ENCODE results near the gene SCAF4.

Gene SCAF4

DNA sequence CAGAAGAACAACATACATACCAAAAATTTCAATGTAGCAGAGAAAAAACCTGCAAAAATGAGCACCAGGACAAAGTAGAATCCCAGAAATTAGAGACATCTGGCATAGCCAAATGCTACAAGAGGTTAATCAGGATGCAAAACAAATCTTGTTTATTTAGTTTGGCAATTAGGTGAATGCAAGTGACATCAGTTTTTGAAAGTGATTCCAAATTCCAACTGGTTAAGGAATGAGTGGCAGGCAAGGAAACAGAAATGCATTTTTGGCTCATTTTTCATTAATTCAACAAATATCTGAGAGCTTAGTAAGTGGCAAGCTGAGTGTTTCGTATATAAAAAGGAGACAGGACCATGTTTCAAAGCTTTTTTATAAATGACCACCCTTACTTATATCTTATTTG is 21.3 kb downstream of the SCAF4 start:
- no peak for DNase-seq

DNA sequence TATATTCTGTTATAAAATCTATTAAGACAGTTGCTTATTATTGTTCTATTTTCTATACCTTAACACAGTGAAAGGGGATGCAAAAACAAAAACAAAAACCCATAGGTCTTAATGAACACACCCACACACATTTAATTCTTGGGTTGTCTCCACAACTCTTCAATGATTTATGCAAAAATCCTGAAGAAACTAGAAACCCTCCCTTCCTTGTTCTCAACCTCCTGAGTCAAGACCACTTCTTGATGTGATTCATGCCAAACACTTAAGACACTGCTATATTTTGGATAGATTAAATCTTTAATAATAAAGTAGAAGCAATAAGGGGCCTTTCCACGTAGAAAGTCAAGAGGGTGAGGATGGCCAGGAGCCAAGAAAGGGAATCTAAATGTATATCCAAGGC is 23.4 kb downstream of the SCAF4 start:
- no peak for DNase-seq

DNA sequence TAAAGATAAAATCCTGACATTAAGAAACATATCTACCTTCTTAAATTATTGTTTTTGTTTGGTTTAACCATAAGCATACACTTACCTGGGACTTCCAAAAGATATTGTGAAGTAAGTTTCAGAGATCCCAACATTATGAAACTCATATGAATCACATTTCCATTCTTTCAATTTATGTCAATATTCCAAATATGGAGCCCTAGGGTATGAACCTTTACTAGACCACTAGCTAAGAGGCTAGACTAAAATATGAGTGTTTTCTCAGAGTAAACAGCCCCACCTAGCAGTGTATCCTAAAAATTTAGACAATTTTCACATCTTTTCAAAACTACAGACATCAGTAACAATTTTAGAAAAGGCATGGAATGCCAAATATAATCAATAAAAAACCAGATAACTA is 24.4 kb downstream of the SCAF4 start:
- no peak for DNase-seq

DNA sequence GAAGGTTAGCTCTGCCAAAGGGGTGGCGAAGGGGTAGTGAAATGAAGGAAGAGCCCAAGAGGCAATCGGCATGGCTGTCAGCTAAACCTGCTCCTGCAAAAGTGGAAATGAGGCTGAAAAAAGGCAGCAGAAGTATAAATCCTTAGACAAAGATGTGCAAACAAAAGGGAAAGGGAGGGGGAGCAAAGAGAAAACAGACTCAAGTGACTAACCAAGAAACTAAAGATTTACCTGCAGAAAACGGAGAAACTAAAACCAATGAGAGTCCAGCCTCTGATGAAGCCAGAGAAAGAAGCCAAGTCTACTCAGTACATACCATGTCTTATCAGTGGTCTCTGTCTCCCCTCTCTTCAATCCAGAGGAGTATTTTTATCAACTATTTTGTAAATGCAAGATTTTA is 25.4 kb downstream of the SCAF4 start:
- no peak for DNase-seq

DNA sequence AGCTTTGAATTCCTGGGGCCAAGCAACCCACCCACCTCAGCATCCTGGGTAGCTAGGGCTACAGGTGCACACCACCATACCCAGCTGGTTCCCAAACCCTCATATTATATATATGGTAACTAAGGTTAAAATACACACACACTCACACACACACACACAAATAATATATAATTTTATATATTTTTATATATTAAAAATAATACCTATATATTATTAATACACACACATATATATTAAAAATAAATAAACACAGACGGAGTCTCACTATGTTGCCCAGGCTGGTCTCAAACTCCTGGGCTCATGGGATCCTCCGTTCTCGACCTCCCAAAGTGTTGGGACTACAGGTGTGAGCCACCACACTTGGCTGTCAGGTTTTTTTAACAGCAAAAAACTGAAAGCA is 31.9 kb downstream of the SCAF4 start:
- no peak for DNase-seq

DNA sequence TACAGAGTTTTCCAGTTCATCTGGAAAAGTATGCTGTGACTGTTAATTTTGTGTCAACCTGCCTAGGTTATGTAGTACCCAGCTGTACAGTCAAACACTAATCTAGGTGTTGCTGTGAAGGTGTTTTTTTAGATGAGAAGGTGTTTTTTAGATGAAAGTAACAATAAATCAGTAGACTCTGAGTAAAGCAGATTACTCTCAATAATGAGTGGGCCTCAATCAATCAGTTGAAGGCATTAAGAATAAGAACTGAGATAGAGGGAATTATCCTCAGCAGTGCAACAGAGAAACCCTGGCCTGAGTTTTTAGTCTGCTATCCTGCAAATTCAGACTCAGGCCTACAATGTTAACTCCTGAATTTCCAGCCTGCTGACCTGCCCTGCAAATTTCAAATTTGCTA is 33.5 kb downstream of the SCAF4 start:
- no peak for DNase-seq

DNA sequence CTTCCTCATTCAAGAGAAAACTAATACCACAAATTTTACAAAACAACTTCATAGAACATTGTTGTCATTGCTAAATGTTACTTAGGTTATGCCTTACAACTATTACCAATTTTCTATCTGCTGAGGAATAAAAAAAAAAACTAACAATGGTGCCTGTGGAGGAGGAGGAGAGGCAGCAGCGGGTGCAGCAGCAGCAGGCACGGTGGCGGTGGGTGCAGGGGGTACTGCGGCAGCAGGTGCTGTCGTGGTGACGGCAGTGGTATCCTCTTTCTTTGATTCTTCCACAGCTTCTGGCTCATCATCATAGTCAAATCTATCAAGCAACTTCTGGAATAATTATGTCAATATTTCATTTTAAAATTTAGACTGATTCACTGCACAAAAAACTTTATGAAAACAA is 35.5 kb downstream of the SCAF4 start:
- DNase-seq: no peak

DNA sequence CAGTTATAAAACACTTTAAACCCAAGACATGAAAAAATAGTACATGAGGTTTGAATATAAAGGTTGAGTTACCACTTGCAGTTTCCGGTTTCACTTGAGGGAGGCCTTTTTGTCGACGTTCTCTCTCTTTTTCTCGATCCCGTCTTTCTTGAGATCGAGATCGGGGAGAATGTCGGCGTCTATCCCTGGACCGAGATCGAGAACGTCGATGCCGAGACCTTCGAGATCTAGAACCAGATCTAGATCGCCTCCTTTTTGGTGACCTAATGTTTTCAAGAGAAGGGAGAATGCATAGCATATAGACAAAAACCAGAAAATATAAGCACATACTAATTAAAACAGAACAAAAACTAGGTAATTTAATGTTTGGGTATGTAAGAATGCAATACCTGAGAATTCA is 38.7 kb downstream of the SCAF4 start:
- DNase-seq: no peak

DNA sequence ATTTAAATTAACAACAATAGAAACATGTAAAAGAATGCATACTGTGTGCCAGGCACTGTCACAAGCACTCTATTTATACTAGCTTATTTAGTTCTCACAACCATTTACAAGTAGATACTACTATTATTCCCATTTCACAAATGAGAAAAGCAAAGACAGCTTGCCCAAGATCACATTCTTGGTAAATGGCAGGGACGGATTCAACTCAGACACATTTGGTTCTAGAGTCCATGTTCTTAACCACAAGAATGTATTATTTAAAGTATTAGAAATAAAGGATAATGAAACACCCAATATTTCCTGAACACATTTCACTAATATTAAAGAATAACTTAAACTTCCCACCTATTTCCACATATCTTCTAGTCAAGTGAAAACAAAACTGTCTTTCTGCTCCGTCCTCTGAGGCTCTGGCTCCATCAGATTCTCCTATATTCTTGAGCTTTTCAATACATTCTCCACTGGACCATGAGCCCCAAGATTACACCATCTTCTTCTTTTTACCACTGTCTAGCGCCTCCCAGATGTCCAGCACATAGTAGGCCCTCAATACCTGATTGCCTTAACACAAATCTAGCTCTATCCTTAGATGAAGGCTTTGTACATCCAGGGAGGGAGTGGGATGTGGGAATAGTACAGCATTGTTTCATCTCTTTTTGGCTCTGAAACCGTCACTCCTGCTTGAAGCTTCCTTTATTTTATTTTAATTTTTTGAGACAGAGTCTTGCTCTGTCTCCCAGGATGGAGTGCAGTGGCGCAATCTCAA is 43.1 kb downstream of the SCAF4 start:
- no peak for DNase-seq

DNA sequence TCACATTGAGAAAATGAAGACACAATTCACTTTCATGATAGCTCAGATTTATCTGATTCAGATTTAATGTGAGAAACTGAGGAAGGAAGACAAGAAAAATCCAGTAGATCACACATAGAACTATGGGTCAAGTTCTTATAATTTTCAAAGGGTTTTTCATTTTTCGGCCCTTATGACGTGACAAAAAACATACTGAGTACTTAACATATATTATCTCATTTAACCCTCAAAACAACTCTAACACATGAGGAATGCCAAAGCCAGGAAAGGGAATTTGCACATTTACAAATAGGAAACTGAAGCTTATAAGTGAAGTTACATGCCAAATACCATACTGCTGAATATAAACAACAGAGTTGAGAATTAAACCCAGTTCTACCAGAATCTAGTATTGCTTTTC is 44.8 kb downstream of the SCAF4 start:
- no peak for DNase-seq

DNA sequence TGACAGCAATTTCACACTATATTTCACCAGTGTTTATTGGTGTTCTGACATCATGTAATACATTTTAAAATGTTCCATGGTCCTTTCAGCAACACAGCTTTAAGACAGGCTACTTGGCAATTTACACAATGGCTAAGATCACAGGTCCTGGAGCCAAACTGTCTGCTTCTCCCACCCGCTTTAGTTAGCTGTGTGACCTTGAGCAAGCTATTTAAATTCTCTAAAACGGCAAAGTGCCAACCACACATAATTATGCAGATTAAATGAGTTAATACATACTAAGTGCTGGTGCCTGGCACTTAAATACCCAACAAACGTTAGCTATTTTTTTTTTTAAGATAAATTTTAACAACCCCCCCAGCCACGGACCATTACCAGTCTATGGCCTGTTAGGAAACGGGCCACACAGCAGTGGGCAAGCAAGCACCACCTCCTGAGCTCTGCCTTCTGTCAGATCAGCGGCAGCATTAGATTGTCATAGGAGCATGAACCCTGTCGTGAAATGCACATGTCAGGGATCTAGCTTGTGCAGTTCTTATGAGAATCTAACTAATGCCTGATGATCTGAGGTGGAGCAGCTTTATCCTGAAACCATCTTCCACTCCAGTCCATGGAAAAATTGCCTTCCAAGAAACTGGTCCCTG is 45.5 kb downstream of the SCAF4 start:
- no peak for DNase-seq

DNA sequence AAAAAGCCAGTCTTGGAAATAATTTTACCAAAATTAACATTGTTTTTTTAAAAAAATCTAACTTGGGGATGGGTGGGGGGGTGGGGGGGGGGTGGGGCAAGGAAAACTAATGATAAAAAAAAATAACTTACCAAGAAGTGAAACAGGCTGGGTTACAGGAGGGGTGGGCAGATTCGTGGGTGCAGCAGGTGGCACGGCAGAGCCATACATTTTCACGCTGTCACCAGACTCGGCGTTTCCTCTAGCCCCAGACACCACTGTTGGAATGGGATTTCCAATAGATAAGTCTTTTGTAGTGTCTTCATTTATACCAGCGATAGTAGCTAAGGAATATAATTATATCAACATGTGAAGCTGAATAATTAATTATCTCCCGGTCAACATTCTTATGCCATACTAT is 47.0 kb downstream of the SCAF4 start:
- DNase-seq: no peak

DNA sequence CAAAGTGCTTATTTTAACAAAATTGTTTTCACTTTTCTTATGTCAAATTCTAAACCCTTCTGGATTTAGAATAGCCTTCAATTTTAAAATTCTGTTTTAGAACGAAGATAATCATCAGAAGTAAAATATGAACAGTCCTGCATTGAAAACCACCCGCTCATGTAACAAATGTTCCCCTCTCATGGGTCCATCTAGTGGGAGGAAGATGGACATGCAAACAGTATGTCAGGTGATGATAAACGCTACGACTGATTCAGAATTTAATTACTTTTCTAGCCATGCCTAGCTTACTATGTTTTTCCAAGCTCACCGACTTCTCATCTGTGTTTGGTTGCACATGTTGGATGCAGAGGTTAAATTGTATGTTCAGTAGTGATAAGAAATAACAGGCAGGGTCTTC is 48.9 kb downstream of the SCAF4 start:
- no peak for DNase-seq

DNA sequence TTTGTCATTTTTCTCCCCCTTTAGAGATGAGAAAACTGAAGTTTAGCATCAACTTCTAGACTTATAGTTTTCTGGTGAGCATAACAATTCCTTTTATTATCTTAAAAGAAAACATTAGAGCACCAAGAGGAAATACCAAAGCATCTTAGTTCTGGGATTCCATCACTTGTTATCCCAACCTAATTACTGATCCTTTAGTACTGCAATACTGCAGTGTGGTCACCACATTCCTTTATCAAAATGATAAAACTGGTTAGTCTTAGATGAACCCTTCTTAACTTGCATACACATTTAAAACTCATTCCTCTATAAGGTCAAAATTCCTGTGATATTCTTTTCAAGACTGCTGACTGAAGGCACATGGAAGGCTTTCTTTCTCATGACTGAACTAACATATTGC is 49.3 kb downstream of the SCAF4 start:
- DNase-seq: no peak

DNA sequence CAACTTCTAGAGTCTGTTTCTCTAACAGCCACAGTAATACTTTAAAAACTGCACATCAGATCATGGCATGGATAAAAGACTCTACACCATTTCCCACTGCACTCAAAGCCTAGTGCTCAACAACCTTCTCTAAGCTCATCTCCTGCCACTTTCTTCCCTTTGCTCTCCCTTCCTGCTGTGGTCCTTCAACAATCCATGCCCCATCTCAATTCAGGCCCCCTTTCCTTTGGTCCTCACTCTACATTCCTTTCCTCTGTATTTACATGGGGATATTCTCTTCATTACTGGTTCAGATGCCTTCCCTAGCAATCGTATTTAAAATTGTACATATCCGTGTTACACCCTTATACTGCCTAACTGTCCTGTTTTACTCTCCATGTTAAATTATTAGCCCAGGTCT is 53.4 kb downstream of the SCAF4 start:
- DNase-seq: no peak

DNA sequence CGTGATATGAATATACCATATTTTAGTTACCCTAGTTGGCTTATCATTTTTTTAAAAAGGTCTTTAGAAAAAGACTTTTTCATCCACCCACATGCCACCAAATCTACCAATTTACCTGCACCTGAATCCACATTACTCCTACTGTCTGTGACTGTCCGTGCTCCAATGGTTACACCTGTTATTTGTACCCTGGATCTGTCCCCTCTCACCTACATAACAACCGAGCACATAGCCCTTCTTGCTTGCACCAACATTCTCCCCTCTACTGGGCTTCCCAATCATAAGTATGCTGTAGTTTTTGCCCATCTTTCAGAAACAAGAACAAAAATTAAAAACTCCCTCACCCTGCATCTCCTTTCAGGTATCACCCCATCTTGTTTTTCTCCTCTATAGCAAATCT is 54.9 kb downstream of the SCAF4 start:
- no peak for DNase-seq

DNA sequence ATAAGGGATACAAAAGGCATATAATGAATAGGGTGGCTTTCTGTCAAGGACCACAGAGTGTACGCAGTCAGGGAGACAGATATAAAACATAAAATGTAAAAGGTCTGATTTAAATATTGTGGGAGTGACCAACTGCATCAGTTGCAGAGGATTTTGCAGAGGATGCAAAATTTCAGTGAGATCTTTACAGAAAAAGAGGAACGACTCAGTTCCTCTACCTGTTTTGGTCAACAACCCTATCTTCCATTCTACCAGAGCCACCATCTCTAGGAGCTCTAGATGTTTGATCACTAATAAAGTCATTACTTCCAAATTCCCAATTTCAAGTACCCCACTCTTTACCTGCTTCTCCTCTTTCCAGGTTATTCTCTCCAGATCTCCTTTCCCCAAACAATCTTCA is 56.0 kb downstream of the SCAF4 start:
- no peak for DNase-seq

DNA sequence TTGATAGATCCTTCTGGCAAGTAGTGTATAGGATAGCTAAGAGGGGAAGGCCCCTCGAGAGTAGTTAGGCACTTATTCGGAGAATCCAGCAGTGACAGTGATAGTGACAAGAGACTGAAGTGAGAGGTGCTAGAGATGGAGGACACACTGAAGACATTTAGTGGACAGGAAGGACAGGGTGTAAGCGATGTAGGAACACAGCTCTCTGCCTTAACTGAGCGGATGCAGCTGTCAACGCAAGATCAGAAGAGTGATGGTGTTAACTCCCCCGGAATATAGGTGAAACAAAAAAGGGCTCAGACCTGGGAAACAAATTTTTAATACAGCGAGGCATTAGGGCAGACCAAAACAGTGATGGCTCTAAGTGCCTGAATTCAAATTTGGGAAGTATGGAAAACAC is 56.6 kb downstream of the SCAF4 start:
- no peak for DNase-seq

DNA sequence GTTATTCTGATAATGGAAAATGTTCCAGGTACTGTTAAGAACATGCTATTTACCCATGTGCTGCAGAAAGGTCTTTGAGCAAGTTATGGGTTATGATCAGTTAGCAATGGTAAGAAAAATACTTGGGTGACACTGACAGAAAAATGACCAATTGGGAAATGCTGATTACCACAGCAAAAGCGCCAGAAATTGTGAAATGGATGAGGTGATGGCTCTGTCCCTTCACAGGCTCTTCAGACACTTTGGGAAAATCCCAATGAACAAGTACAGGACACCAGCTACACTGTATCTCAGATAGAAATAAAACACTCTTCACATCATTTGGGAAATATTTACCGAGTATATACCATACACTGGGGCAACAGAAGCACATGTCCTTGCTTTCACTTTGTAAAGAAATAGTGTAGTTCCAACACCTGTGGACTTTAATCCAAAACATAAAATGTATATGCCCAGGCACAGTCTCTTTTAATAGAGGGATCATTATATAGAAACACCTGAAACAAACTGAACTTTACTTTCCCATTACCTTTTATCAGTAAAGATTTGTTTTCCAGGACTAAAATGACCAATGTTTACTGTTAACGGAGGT is 58.5 kb downstream of the SCAF4 start:
- no peak for DNase-seq

DNA sequence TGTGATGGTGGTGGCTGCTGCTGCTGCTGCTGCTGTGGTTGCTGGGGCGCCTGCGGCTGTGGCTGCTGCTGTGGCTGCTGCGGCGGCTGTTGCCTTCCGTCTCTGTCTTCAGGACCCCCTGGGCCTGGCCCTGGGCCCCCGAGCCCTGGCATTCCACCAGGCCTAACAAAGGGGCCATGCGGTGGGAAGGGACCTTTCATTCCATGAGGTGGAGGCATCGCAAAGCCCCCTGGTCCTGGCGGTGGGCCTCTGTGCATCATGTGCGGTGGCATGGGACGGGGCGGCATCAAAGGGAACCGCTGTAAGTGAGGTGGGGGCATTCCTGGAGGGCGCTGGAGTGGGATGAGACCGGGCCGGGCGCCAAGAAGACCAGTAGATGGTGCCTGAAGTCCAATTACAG is 60.0 kb downstream of the SCAF4 start:
- DNase-seq: no peak

DNA sequence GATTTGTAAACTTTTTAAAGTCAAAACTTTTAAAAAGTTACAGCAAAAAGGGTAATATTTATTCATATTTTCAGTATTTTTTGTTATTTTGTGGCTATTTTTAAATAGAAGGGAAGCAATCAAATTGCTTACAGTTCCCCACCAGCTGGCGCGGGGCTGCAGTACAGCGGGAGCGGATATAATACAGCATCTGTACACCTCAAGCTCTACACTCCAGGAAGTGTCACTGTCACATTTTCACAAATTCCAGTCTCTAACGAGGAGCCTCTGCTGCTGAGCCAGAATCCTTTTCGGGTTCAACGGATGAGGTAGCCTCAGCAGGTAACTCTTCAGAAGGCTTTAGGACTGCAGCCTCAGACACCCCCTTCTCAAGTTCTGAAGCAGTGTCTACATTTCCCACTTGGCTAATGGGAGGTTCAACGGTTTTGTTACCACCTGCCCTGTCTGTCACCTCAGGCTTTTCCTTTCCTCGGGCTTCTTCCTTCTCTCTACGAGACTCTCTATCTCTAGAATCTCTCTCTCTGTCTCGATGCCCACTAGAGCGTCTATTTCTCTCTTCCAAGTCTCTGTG is 60.7 kb downstream of the SCAF4 start:
- no peak for DNase-seq

DNA sequence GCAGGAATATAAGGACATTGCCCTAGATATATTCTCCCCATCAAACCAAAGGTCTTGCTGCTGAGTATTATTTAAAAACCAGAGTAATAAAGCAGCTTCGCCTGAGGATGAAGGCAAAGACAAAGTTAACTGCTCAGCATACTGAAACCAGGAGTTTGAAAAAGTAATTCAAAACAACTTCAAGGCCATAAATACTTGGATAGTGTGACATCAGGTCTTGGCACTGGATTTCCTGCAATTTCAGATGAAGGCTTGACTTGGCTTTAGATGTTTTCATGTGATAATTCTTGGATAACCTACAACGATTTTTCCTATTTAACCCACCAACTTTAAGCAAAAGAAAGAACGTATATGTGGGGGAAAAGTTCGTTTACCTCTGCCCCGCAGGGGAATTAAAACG is 61.8 kb downstream of the SCAF4 start:
- no peak for DNase-seq

DNA sequence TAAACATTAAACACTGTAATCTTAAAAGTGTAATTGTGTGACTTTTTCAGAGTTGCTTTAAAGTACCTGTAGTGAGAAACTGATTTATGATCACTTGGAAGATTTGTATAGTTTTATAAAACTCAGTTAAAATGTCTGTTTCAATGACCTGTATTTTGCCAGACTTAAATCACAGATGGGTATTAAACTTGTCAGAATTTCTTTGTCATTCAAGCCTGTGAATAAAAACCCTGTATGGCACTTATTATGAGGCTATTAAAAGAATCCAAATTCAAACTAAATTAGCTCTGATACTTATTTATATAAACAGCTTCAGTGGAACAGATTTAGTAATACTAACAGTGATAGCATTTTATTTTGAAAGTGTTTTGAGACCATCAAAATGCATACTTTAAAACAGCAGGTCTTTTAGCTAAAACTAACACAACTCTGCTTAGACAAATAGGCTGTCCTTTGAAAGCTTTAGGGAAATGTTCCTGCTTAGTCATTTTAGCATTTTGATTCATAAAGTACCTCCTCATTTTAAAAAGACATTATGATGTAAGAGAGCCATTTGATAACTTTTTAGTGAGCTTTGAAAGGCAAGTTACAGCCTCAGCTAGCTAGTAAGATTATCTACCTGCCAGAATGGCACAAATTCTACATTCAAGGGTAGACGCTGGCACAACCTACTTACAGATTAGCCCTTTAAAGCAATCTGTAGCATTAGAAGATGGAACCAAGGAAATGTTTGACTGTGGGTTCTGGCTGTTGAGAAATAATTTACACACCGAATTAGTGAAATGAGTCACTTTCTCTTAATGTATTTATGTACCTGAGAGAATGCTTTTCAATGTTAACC is 63.0 kb downstream of the SCAF4 start:
- no peak for DNase-seq
